MCF 10A (cell line): ENCODE results near the gene SULT4A1. TPM values are rescaled to one million over a fixed set of nuclear protein-coding genes. Genes with fewer than 3 reads are reported as not detected.

Experiments
- BruUV-seq: library from RNA; stranded (reverse); fragments of 400-500 nt; replicated peaks from 2 replicates; lab custom pipeline; 2021; lab: Mats Ljungman, UMichigan
- CTCF ChIA-PET: fragments of 300-600 bp; sonication (Branson Sonifier 250); formaldehyde crosslinking; extraction: SDS; loops from one replicate; lab custom pipeline; 2021; ENCODE audit warnings: antibody characterized with exemption, inconsistent platforms; lab: Yijun Ruan, JAX
- POLR2A ChIA-PET: fragments of 300-600, 350-650 bp; sonication (Branson Sonifier 250); formaldehyde crosslinking; extraction: SDS; loops from one replicate; lab custom pipeline; 2020; ENCODE audit warnings: antibody characterized with exemption, inconsistent platforms; lab: Yijun Ruan, JAX
- DNase-seq: peaks from one replicate; pipeline ENCODE4 v3.0.0-alpha.2; 2018; ENCODE audit not compliant: unreplicated experiment
- H3K27ac Mint-ChIP-seq: one replicate; pipeline ENCODE4 v1.8.0; 2022; ENCODE audit warnings: mild to moderate bottlenecking, low read depth, mixed read lengths; ENCODE audit not compliant: unreplicated experiment
- H3K27me3 Mint-ChIP-seq: one replicate; pipeline ENCODE4 v1.8.0; 2022; ENCODE audit warnings: mixed read lengths; ENCODE audit not compliant: insufficient read depth, unreplicated experiment
- H3K36me3 Mint-ChIP-seq: one replicate; pipeline ENCODE4 v1.8.0; 2022; ENCODE audit warnings: mild to moderate bottlenecking, moderate library complexity, mixed read lengths; ENCODE audit not compliant: insufficient read depth, unreplicated experiment
- H3K4me1 Mint-ChIP-seq: one replicate; pipeline ENCODE4 v1.8.0; 2022; ENCODE audit warnings: mixed read lengths; ENCODE audit not compliant: insufficient read depth, unreplicated experiment
- H3K4me3 Mint-ChIP-seq: one replicate; pipeline ENCODE4 v1.8.0; 2022; ENCODE audit warnings: mild to moderate bottlenecking, moderate library complexity, mixed read lengths; ENCODE audit not compliant: unreplicated experiment
- H3K9me3 Mint-ChIP-seq: one replicate; pipeline ENCODE4 v1.8.0; 2022; ENCODE audit warnings: mixed read lengths; ENCODE audit not compliant: unreplicated experiment
- intact Hi-C: fragments of 100-400 bp; cut with micrococcal nuclease; formaldehyde crosslinking; loops from 2 replicates; pipeline ENCODE4 v1.14.1; 2022
- total RNA-seq: library from RNA; stranded (reverse); gene quantifications from 2 replicates; pipeline ENCODE4 v1.2.3, GENCODE V29; 2022
- TF ChIP-seq, protein P1 (sequence below): fragments of 200-600 bp; IDR thresholded peaks from one replicate; pipeline ENCODE4 v1.8.0; 2022; ENCODE audit warnings: antibody characterized with exemption, mild to moderate bottlenecking; ENCODE audit not compliant: unreplicated experiment

SULT4A1 gene
- total RNA-seq, 1 experiment from 2014 or later: not detected

DNA sequence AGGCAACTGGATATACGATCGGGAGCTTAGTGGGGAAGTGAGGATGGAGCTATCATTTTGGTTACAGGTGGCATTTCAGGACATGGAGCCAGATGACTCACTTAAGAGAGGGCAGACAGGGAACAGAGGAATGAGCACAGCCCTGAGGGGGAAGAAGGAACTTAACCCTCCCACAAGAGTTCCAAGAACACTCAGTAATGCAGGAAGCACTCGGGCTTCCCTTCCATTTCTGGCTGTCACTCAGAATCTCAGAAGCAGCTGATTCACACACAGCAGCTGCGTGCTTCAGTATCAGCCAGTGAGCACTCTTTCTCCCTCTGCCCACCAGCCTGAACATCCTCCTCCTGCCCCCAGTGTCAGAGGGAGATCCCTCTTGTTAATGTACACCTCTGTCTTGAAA lies 85.0 kb downstream of the SULT4A1 start:
- CTCF ChIA-PET: interaction anchor here (0.5 to 0.7 kb wide), 3 partner anchors 18 to 120 kb away, joined by 3 read pairs; no protein-coding TSS in a partner anchor
- intact Hi-C loops: no loop called here
- peak; percentile 53 for DNase-seq

DNA sequence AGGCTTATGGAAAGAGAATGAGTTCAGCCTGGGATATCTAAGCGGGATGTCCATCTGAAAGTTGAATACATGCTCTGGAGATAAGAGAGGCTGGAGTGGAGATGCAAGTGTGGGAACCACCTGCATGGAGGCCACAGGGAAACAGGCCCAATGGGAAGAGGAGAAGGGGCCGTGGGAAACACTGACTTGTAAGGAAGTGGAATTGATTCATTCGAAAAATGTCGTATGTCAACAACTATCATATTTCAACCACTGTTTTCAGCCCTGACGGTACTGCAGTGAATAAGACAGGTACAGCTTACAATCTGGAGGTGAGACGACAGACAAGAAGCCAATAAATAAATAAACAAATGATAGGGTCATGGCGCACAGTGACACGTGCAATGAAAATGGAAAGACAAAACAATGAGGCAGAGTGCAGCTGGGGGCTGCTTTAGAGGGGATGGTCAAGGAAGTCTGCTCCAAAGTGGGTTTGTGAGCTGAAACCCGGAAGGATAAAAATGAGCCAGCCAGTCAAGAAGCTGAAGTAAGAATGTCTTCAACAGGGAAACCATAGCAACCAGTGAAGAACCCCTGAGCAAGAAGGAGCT lies 86.1 kb downstream of the SULT4A1 start:
- DNase-seq: peak; percentile 16
- Mint-ChIP-seq H3K9me3 (no peaks in the 10 kb centered on the region), H3K4me1 (peaks cover 11% of the 10 kb centered on the region), H3K36me3 (peaks cover 4% of the 10 kb centered on the region), H3K27ac (no peak overlapping the region), H3K27me3 (no peaks in the 10 kb centered on the region), H3K4me3 (no peak overlapping the region)
- POLR2A ChIA-PET: interaction anchor here (1.2 kb wide), 1 partner anchor 29 kb away, joined by 4 read pairs; no protein-coding TSS in a partner anchor
- CTCF ChIA-PET: interaction anchor here (0.6 kb wide), 1 partner anchor 203 kb away, joined by 3 read pairs; no protein-coding TSS in a partner anchor
- TF ChIP-seq, protein P1, sequence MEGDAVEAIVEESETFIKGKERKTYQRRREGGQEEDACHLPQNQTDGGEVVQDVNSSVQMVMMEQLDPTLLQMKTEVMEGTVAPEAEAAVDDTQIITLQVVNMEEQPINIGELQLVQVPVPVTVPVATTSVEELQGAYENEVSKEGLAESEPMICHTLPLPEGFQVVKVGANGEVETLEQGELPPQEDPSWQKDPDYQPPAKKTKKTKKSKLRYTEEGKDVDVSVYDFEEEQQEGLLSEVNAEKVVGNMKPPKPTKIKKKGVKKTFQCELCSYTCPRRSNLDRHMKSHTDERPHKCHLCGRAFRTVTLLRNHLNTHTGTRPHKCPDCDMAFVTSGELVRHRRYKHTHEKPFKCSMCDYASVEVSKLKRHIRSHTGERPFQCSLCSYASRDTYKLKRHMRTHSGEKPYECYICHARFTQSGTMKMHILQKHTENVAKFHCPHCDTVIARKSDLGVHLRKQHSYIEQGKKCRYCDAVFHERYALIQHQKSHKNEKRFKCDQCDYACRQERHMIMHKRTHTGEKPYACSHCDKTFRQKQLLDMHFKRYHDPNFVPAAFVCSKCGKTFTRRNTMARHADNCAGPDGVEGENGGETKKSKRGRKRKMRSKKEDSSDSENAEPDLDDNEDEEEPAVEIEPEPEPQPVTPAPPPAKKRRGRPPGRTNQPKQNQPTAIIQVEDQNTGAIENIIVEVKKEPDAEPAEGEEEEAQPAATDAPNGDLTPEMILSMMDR: no peak
- intact Hi-C loops: no loop called here
- BruUV-seq: no TSS peak

More for the DNA sequence above, 85.0 kb downstream of the SULT4A1 start:
- Mint-ChIP-seq H3K27me3 (no peaks in the 10 kb centered on the region), H3K4me3 (no peak overlapping the region), H3K9me3 (no peaks in the 10 kb centered on the region), H3K4me1 (peaks cover 11% of the 10 kb centered on the region), H3K27ac (no peak overlapping the region), H3K36me3 (peaks cover 4% of the 10 kb centered on the region)
- POLR2A ChIA-PET: no interaction called here
- no TSS peak for BruUV-seq
- TF ChIP-seq, protein P1: no peak

Other genes starting within 250 kb of the SULT4A1 start
- 0.40 and 0.93 TPM in 2 replicates for gene EFCAB6, start 50.2 kb downstream of the SULT4A1 start, total RNA-seq
- gene PNPLA5, start 29.5 kb upstream of the SULT4A1 start, total RNA-seq: not detected in 2 replicates
- gene PNPLA3, start 61.3 kb upstream of the SULT4A1 start, total RNA-seq: 4.1 and 4.2 TPM in 2 replicates
- gene SAMM50, start 92.9 kb upstream of the SULT4A1 start, total RNA-seq: 26.1 and 29.5 TPM in 2 replicates
- gene PARVB, start 161.8 kb upstream of the SULT4A1 start, total RNA-seq: 17.2 and 26.0 TPM in 2 replicates